Ishikawa (cell line): Measurements from ENCODE around the gene BAIAP3.

Experiments
- CREB1 ChIP-seq: IDR thresholded peaks from 2 replicates; pipeline ENCODE4 v1.6.1; 2012; ENCODE audit warnings: low read depth
- EP300 ChIP-seq: IDR thresholded peaks from 2 replicates; pipeline ENCODE4 v1.6.1; 2012; ENCODE audit warnings: borderline replicate concordance
- FOXM1 ChIP-seq: IDR thresholded peaks from 2 replicates; pipeline ENCODE4 v1.6.1; 2012; ENCODE audit warnings: low read depth, borderline replicate concordance
- RAD21 ChIP-seq: IDR thresholded peaks from 2 replicates; pipeline ENCODE4 v1.6.1; 2012; ENCODE audit warnings: low read depth

- no peak for TF ChIP-seq CREB1
- no peak for TF ChIP-seq RAD21
- TF ChIP-seq FOXM1: no peak
- TF ChIP-seq EP300: no peak
These were observed 17.2 kb downstream of the BAIAP3 start for GRCh38 chr16:1350691-1351090.
